Muscle of back (tissue), 11 donors: ENCODE measurements around the gene CNN2. TPM values are rescaled to one million over a fixed set of nuclear protein-coding genes. Genes with fewer than 3 reads are reported as not detected.

Experiments
- DNase-seq, 3 donors: peaks; one replicate each; pipeline versions ENCODE4 v3.0.0 to v3.0.0-alpha.2; 2013
- polyA plus RNA-seq, 10 donors: library from polyadenylated mRNA; unstranded; fragments of 120-200 nt; gene quantifications; one replicate each; pipeline ENCODE4 v1.2.1, GENCODE V29; 2013; ENCODE audit not compliant: insufficient read length in 10 of 10

The CNN2 gene
- polyA plus RNA-seq, 10 donors = 40.4 to 84.7 (median 54.1) TPM

DNA sequence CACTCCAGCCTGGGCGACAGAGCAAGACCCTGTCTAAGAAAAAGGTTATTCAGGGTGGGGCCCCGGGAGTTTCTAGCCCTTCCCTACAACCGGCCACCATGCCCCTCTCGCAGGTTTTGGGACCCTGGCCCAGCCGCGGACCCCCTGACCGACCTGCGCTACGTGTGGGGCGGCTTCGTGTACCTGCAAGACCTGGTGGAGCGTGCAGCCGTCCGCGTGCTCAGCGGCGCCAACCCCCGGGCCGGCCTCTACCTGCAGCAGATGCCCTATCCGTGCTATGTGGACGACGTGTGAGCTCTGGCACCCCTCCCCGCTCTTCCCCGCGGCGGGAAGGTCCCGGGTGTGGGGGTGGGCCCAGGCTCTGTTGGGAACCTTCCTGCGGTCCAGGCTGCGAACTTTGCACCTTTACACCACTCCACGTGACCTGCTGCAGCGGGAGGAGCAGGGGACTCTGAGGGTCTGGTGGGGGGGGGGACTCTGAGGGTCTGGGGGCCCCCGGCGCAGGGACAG is 19.8 kb downstream of the CNN2 start:
- DNase-seq = no peak

DNA sequence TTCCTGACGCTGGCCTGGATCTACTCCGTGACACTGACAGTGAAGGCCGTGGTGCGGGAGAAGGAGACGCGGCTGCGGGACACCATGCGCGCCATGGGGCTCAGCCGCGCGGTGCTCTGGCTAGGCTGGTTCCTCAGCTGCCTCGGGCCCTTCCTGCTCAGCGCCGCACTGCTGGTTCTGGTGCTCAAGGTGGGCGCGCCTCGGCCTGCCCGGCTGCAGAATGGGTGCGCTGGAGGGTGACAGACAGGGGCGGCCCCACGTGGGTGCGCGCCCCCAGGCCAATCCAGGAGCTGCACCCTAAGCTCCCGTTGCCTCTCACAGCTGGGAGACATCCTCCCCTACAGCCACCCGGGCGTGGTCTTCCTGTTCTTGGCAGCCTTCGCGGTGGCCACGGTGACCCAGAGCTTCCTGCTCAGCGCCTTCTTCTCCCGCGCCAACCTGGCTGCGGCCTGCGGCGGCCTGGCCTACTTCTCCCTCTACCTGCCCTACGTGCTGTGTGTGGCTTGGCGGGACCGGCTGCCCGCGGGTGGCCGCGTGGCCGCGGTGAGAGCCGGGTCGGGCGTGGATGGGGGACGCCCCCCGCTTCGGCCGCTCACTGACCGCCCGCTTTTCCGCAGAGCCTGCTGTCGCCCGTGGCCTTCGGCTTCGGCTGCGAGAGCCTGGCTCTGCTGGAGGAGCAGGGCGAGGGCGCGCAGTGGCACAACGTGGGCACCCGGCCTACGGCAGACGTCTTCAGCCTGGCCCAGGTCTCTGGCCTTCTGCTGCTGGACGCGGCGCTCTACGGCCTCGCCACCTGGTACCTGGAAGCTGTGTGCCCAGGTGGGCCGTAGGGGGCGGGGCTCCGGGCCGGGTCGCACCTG is 20.7 kb downstream of the CNN2 start:
- no peak for DNase-seq

DNA sequence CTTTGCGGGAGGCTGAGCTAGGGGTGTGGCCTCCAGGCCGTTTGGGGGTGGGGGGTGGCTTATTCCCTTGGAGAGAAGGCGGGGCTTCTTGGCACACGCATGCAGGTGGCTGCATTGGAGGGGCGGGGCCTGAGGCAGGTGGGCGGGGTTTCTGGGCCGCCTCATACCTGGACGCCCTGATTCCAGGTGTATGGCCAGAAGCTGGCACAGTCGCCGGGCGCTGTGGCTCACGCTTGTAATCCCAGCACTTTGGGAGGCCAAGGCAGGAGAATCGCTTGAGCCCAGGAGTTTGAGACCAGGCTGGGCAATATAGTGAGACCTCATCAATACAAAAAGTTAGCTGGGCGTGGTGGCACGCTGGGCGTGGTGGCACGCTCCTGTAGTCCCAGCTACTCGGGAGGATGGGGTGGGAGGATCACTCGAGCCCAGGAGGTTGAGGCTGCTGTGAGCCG is 21.3 kb downstream of the CNN2 start:
- DNase-seq = no peak

- DNase-seq = no peak
Observed at GRCh38 chr19:1049106-1049505, 22.7 kb downstream of the CNN2 start.

GRCh38 chr19:1049800-1050199 is 23.4 kb downstream of the CNN2 start:
- no peak for DNase-seq

DNA sequence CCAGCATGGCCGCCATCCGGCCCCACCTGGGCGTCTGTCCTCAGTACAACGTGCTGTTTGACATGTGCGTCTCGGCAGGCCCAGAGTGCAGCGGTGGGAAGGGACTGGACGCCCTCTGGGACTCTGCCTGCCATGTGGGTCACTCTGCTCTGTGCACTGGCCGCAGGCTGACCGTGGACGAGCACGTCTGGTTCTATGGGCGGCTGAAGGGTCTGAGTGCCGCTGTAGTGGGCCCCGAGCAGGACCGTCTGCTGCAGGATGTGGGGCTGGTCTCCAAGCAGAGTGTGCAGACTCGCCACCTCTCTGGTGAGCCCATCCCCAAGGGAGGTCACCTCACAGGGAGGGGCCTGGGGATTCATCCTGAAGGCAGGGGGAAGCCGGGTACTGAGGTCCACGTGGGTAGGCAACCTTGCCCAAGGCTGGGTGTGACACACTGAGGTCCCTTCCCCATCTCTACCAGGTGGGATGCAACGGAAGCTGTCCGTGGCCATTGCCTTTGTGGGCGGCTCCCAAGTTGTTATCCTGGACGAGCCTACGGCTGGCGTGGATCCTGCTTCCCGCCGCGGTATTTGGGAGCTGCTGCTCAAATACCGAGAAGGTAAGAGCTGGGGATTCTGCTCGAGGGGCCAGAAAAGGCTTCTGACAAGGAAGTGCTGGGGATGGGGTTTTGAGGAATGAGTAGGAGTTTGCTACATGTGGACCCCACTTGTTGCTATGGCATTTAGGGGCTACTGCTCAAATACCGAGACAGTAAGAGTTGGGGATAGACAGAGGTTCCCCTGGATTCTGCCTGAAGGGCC is 24.8 kb downstream of the CNN2 start:
- no peak for DNase-seq

- no peak for DNase-seq
Observed at GRCh38 chr19:1051791-1052190, 25.4 kb downstream of the CNN2 start.

DNA sequence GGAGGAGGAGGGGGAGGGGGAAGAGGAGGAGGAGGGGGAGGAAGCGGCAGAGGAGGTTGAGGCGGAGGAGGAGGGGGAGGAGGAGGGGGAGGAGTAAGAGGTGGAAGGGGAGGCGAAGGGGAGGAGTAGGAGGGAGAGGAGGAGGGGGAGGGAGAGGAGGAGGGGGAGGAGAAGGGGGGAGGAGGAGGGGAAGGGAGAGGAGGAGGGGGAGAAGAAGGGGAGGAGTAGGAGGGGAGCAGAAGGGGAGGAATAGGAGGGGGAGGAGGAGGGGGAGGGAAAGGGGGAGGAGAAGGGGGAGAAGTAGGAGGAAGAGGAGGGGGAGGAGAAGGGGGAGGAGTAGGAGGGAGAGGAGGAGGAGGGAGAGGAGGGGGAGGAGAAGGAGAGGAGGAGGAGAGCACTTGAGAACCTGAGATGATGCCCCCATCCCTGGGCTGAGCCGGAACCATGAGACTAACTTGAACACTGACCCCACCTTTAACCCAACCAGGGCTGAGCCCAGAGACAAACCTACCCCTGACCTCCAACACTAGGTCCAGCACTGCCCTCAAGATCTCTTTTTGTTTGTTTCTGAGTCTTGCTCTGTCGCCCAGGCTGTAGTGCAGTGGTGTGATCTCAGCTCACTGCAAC is 26.1 kb downstream of the CNN2 start:
- no peak for DNase-seq

DNA sequence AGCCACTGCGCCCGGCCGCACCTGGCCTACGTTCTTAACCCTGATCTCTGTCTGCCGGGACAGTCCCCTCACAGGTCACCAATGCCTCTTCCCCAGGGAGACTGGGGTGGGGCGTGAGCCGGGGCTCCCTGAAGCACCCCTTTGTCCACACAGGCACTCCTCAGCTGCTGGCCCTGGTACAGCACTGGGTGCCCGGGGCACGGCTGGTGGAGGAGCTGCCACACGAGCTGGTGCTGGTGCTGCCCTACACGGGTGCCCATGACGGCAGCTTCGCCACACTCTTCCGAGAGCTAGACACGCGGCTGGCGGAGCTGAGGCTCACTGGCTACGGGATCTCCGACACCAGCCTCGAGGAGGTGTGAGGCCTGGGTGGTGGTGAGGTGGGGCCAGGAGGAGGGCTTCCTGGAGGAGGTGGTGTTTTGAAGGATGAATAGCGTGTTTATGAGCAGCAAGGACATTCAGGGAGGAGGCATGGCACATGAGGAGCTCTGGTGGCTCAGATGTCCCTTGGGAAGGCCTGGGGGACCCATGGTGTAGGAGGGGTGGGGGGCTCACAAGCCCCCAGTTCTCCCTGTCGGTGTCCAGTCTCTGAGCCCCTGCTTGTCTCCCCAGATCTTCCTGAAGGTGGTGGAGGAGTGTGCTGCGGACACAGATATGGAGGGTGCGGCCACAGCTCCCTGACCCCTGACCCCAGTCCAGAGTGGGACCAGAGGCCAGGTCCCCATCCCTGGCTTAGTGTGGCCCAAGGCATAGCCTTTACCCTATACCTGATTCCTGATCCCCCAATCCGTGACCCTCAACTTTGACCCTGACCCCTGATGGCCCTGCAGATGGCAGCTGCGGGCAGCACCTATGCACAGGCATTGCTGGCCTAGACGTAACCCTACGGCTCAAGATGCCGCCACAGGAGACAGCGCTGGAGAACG is 27.0 kb downstream of the CNN2 start:
- DNase-seq = no peak

- no peak for DNase-seq
Observed at GRCh38 chr19:1054102-1055027, 28.0 kb downstream of the CNN2 start.

DNA sequence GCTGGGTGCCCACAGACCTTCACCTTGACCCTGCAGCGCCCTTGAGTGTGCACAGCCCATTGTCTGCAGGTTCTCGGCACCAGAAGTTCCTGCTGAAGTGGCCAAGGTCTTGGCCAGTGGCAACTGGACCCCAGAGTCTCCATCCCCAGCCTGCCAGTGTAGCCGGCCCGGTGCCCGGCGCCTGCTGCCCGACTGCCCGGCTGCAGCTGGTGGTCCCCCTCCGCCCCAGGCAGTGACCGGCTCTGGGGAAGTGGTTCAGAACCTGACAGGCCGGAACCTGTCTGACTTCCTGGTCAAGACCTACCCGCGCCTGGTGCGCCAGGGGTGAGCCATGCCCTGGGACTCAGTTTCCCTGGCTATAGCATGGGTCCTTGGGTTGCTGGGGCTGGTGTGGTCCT is 28.6 kb downstream of the CNN2 start:
- no peak for DNase-seq

DNA sequence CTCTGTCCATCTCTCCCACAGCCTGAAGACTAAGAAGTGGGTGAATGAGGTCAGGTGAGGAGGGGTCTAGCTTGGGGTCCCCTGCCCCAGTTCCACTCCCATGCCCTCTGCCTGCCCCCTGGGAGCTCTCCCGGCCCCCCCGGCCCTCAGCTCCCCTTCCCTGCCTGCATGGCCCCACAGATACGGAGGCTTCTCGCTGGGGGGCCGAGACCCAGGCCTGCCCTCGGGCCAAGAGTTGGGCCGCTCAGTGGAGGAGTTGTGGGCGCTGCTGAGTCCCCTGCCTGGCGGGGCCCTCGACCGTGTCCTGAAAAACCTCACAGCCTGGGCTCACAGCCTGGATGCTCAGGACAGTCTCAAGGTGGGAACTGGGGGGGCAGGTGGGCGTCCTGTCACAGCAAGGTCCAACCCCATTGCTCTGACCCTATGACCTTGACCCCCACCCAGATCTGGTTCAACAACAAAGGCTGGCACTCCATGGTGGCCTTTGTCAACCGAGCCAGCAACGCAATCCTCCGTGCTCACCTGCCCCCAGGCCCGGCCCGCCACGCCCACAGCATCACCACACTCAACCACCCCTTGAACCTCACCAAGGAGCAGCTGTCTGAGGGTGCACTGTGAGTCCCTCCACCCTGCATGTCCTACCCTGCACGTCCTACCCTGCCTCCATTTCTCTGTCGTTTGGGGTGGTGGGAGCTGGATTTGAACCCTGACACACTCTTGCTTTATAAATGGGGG is 29.6 kb downstream of the CNN2 start:
- DNase-seq = no peak

DNA sequence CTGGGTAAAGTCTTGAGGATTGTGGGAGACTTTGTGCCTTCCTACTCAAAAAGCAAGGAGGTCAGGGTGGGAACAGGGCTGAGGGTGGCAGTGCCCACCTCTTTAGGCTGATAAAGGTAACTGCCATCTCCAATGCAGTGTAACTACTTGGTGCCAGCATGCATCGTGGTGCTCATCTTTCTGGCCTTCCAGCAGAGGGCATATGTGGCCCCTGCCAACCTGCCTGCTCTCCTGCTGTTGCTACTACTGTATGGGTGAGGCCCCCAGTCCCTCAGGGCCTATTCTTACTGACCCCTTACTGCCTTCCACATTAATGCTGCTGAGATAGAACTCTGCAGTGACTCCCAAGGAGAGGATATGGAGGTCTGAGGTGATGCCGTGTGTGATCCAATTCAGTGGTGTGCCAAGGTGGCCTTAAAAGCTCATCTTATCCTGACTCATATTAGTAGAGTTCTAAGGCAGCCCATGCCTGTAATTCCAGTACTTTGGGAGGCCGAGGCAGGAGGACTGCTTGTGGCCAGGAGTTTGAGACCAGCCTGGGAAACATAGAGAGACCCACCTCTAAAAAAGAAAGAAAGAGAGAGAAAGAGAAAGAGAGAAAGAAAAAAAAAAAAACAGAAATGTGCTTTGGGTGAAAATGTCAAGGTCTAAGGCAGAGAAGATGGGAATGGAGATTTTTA is 30.9 kb downstream of the CNN2 start:
- DNase-seq = peak in 1 of 3 donors; percentile 75

DNA sequence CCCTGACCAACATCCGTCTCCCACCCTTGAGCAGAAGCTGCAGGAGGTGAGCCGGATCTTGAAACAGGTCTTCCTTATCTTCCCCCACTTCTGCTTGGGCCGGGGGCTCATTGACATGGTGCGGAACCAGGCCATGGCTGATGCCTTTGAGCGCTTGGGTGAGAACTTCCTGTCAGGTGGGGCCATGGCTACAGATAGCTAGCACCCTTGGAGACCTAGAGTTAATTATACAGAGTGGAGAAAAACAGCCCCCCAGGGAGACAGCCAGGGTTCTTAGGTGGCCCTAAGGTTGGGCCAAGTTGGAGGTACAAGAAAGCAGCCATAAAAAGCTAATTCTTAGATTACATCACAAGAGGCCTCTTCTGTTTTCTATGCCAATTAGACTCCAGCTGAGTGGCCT is 31.7 kb downstream of the CNN2 start:
- DNase-seq = no peak

DNA sequence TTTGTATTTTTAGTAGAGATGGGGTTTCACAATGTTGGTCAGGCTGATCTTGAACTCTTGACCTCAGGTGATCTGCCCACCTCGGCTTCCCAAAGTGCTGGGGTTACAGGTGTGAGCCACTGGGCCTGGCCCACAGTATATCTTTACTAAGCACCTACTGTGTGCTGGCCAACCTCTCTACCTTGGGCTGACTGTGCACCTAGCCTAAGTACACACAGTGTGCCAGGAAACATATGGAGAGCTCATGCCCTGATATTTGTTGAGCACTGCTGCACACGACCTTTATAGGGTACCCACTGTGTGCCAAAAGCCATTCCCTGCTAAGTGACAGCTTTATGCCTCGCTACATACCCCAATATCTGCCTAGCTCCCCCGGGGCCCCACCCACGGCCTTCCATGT is 34.3 kb downstream of the CNN2 start:
- DNase-seq = no peak

GRCh38 chr19:1061987-1062386 is 35.6 kb downstream of the CNN2 start:
- no peak for DNase-seq

- no peak for DNase-seq
Observed at GRCh38 chr19:1062387-1063029, 36.1 kb downstream of the CNN2 start.
